H1 (cell line): ENCODE data around the gene BOLL. TPM values are rescaled to one million over a fixed set of nuclear protein-coding genes. Genes with fewer than 3 reads are reported as not detected.

ENCODE experiments used
- CHD2 ChIP-seq: IDR thresholded peaks from 2 replicates; pipeline ENCODE4 v1.6.1; 2012; ENCODE audit warnings: low read length, improper control_type of control experiment
- polyA plus RNA-seq, 7 experiments: library from polyadenylated mRNA; depleted of rRNA in 3 of 7; stranded (reverse) in 5 of 7; unstranded in 2 of 7; fragments of >200 nt in 5 of 7; fragments of 200-250 nt in 2 of 7; gene quantifications; 1 replicate in 5 of 7; 2 replicates in 1 of 7; 4 replicates in 1 of 7; pipeline versions ENCODE4 v1.2.1 to v1.2.3, GENCODE V29; 2011 to 2013; ENCODE audit warnings: missing spikeins in 2 of 7, mixed read lengths in 2 of 7
- total RNA-seq: library from RNA; stranded (reverse); fragmentation: NEBNext Ultra II Directional; extraction: Animal tissue kit (Norgen Biotek cat#: 25700); gene quantifications from 2 replicates; pipeline ENCODE4 v1.2.1, GENCODE V29; 2021

The BOLL gene
- total and polyA plus RNA-seq, 2 of the 8 experiments (the other 6 are each of a cell fraction or from before 2014, with no cell fraction given), result not detected

- TF ChIP-seq CHD2, result no peak
Observed at GRCh38 chr2:197821550-197822289, 36.6 kb upstream of the BOLL start (continued).
